Hepatocyte (in vitro differentiated cells): ENCODE results near the gene SLC10A3. TPM values are rescaled to one million over a fixed set of nuclear protein-coding genes. Genes with fewer than 3 reads are reported as not detected.
A peak's percentile ranks its signal among the peaks of the same experiment; 100 is the strongest.

Experiments
- DNase-seq: peaks from one replicate; pipeline ENCODE4 v3.0.0-alpha.2; 2016; ENCODE audit warnings: low spot score
- H2AFZ ChIP-seq: fragments of 200-600 bp; sonication (generic); 2 replicates; pipeline ENCODE4 v1.6.0; 2016; ENCODE audit warnings: antibody characterized with exemption, mild to moderate bottlenecking
- H3K27ac ChIP-seq: fragments of 200-600 bp; sonication (generic); 2 replicates; pipeline ENCODE4 v1.5.1; 2016; ENCODE audit warnings: mild to moderate bottlenecking
- H3K27me3 ChIP-seq: fragments of 200-600 bp; sonication (generic); 2 replicates; pipeline ENCODE4 v1.6.1; 2016
- H3K36me3 ChIP-seq: fragments of 200-600 bp; sonication (generic); replicated peaks from 2 replicates; pipeline ENCODE4 v1.5.1; 2016; ENCODE audit warnings: low read depth; ENCODE audit not compliant: insufficient read depth
- H3K4me1 ChIP-seq: fragments of 200-600 bp; sonication (generic); 2 replicates; pipeline ENCODE4 v1.5.1; 2016; ENCODE audit warnings: mild to moderate bottlenecking, moderate library complexity; ENCODE audit not compliant: insufficient read depth
- H3K4me2 ChIP-seq: fragments of 200-600 bp; sonication (generic); 2 replicates; pipeline ENCODE4 v1.6.0; 2016
- H3K4me3 ChIP-seq: fragments of 200-600 bp; sonication (generic); 2 replicates; pipeline ENCODE4 v1.5.1; 2016; ENCODE audit warnings: mild to moderate bottlenecking
- H3K79me2 ChIP-seq: fragments of 200-600 bp; sonication (generic); 2 replicates; pipeline ENCODE4 v1.6.0; 2017; ENCODE audit warnings: mild to moderate bottlenecking
- H3K9me2 ChIP-seq: fragments of 200-600 bp; sonication (generic); replicated peaks from 2 replicates; pipeline ENCODE4 v1.6.0; 2017; ENCODE audit warnings: mild to moderate bottlenecking; ENCODE audit not compliant: insufficient read depth
- H3K9me3 ChIP-seq: fragments of 200-600 bp; sonication (generic); 2 replicates; pipeline ENCODE4 v1.5.1; 2016; ENCODE audit warnings: low read depth, mild to moderate bottlenecking
- H4K20me1 ChIP-seq: fragments of 200-600 bp; sonication (generic); 2 replicates; pipeline ENCODE4 v1.6.0; 2016; ENCODE audit warnings: mild to moderate bottlenecking; ENCODE audit not compliant: insufficient read depth, poor library complexity, severe bottlenecking
- CTCF ChIP-seq: fragments of 200-600 bp; sonication (generic); IDR thresholded peaks from 2 replicates; pipeline ENCODE4 v1.5.1; 2016; ENCODE audit warnings: antibody characterized with exemption, mild to moderate bottlenecking; ENCODE audit not compliant: poor library complexity
- EZH2 ChIP-seq: fragments of 200-600 bp; sonication (generic); IDR thresholded peaks from 2 replicates; pipeline ENCODE4 v1.6.1; 2016; ENCODE audit warnings: antibody characterized with exemption, mild to moderate bottlenecking, borderline replicate concordance
- EZH2phosphoT487 ChIP-seq: fragments of 200-600 bp; sonication (generic); IDR thresholded peaks from one replicate; pipeline ENCODE4 v1.6.1; 2018; ENCODE audit warnings: antibody characterized with exemption, mild to moderate bottlenecking, low read depth, moderate library complexity; ENCODE audit not compliant: unreplicated experiment, severe bottlenecking
- WGBS: methylation state at CpG from one replicate; pipeline ENCODE4 v1.1.6; 2016; ENCODE audit warnings: low lambda C conversion rate; ENCODE audit errors: missing lambda C conversion rate; 5-methylcytosine and 5-hydroxymethylcytosine counted together
- polyA plus RNA-seq: library from polyadenylated mRNA; unstranded; fragments of >200 nt; fragmentation: Nextera tagmentation; extraction: Ambion mirVana; gene quantifications from 2 replicates; pipeline ENCODE4 v1.2.1, GENCODE V29; 2016
- total RNA-seq: library from RNA; depleted of rRNA; stranded (reverse); fragments of >200 nt; gene quantifications from 2 replicates; pipeline ENCODE4 v1.2.3, GENCODE V29; 2014

Gene SLC10A3
- 28.8 and 29.3 TPM in 2 replicates for total RNA-seq
- polyA plus RNA-seq, result 48.3 and 59.8 TPM in 2 replicates

- Histone ChIP-seq H4K20me1 (no peaks in the 10 kb centered on the region), H3K27me3 (no peaks in the 10 kb centered on the region), H3K36me3 (no peaks in the 10 kb centered on the region), H3K27ac (peak within 1 kb of the TSS; percentile 97), H3K4me3 (peak within 1 kb of the TSS; percentile 46), H3K4me2 (peak within 1 kb of the TSS; percentile 81), H3K4me1 (peaks cover 2% of the 10 kb centered on the region), H2AFZ (peak within 1 kb of the TSS; percentile 85), H3K79me2 (peaks cover 3% of the 10 kb centered on the region), H3K9me3 (no peaks in the 10 kb centered on the region), H3K9me2 (no peaks in the 10 kb centered on the region)
- no peak for TF ChIP-seq EZH2phosphoT487
- no peak for TF ChIP-seq EZH2
- no peak for TF ChIP-seq CTCF
- peak; percentile 95 for DNase-seq
- WGBS, result 42% methylated on average over 50 of the region's 71 CpGs
Measured at GRCh38 chrX:154490414-154491083, at the start of gene SLC10A3. Gene SLC10A3, minus strand, starts transcription at chrX:154490629. Its CDS starts 1,689 bp downstream, at chrX:154488940.

- no peaks in the 10 kb centered on the region for H3K36me3 ChIP-seq
- peaks cover 11% of the 10 kb centered on the region for H3K4me1 ChIP-seq
- no peaks in the 10 kb centered on the region for H3K27me3 ChIP-seq
- H3K4me2 ChIP-seq, result no peak overlapping the region
- WGBS, result 86% methylated on average over 8 of the region's 8 CpGs
- no peak for DNase-seq
- no peak overlapping the region for H3K27ac ChIP-seq
- no peaks in the 10 kb centered on the region for H3K79me2 ChIP-seq
- no peak overlapping the region for H3K4me3 ChIP-seq
- H4K20me1 ChIP-seq, result no peaks in the 10 kb centered on the region
- H2AFZ ChIP-seq, result no peak overlapping the region
- no peaks in the 10 kb centered on the region for H3K9me3 ChIP-seq
- TF ChIP-seq CTCF (no peak), EZH2phosphoT487 (no peak), EZH2 (no peak)
- no peaks in the 10 kb centered on the region for H3K9me2 ChIP-seq
Measured at GRCh38 chrX:154539077-154539476, 48.6 kb upstream of the SLC10A3 start.

- no peaks in the 10 kb centered on the region for H3K27me3 ChIP-seq
- DNase-seq, result no peak
- no peak overlapping the region for H3K4me3 ChIP-seq
- H3K9me2 ChIP-seq, result no peaks in the 10 kb centered on the region
- 84% methylated on average over 9 of the region's 9 CpGs for WGBS
- no peaks in the 10 kb centered on the region for H4K20me1 ChIP-seq
- H3K27ac ChIP-seq, result no peak overlapping the region
- no peaks in the 10 kb centered on the region for H3K9me3 ChIP-seq
- no peaks in the 10 kb centered on the region for H3K4me1 ChIP-seq
- no peaks in the 10 kb centered on the region for H3K36me3 ChIP-seq
- TF ChIP-seq CTCF, result no peak
- TF ChIP-seq EZH2phosphoT487, result no peak
- no peak for TF ChIP-seq EZH2
- H3K4me2 ChIP-seq, result no peak overlapping the region
- H2AFZ ChIP-seq, result no peak overlapping the region
- H3K79me2 ChIP-seq, result no peaks in the 10 kb centered on the region
Measured at GRCh38 chrX:154535892-154536291, 45.5 kb upstream of the SLC10A3 start.
